Dermis blood vessel endothelial cell (primary cell): ENCODE results near the gene PTPN18. TPM values are rescaled to one million over a fixed set of nuclear protein-coding genes. Genes with fewer than 3 reads are reported as not detected.

Experiments
- DNase-seq: peaks from one replicate; pipeline ENCODE4 v3.0.0; 2010
- total RNA-seq: library from RNA; depleted of rRNA; stranded (reverse); fragments of >200 nt; gene quantifications from 2 replicates; pipeline ENCODE4 v1.2.3, GENCODE V29; 2014

Gene PTPN18
- total RNA-seq, 1 donor from 2014 or later: 36.9 TPM

GRCh38 chr2:130368786-130369185 lies 12.9 kb downstream of the PTPN18 start:
- DNase-seq: no peak

GRCh38 chr2:130369311-130369964 lies 13.6 kb downstream of the PTPN18 start:
- DNase-seq: no peak

GRCh38 chr2:130369965-130370341 lies 14.1 kb downstream of the PTPN18 start:
- DNase-seq: no peak

- no peak for DNase-seq
Measured at GRCh38 chr2:130370490-130370889, 14.6 kb downstream of the PTPN18 start.

GRCh38 chr2:130371723-130372054 lies 15.8 kb downstream of the PTPN18 start:
- no peak for DNase-seq

- peak; percentile 72 for DNase-seq
Measured at GRCh38 chr2:130372055-130372832, 16.4 kb downstream of the PTPN18 start.

- no peak for DNase-seq
Measured at GRCh38 chr2:130372833-130373807, 17.3 kb downstream of the PTPN18 start.

GRCh38 chr2:130373808-130374365 lies 18.0 kb downstream of the PTPN18 start:
- no peak for DNase-seq

GRCh38 chr2:130374587-130375290 lies 18.9 kb downstream of the PTPN18 start:
- no peak for DNase-seq

- no peak for DNase-seq
Measured at GRCh38 chr2:130375291-130376266, 19.7 kb downstream of the PTPN18 start.

GRCh38 chr2:130376433-130377293 lies 20.8 kb downstream of the PTPN18 start:
- no peak for DNase-seq

GRCh38 chr2:130377491-130377890 lies 21.6 kb downstream of the PTPN18 start:
- no peak for DNase-seq

GRCh38 chr2:130378206-130378897 lies 22.5 kb downstream of the PTPN18 start:
- peak; percentile 0 for DNase-seq

- DNase-seq: peak; percentile 0
Measured at GRCh38 chr2:130378898-130379214, 23.0 kb downstream of the PTPN18 start.

- peak; percentile 0 for DNase-seq
Measured at GRCh38 chr2:130380096-130380934, 24.5 kb downstream of the PTPN18 start.

- no peak for DNase-seq
Measured at GRCh38 chr2:130381145-130381544, 25.3 kb downstream of the PTPN18 start.

GRCh38 chr2:130381619-130382018 lies 25.8 kb downstream of the PTPN18 start:
- DNase-seq: peak; percentile 0

- peak; percentile 0 for DNase-seq
Measured at GRCh38 chr2:130382313-130382917, 26.6 kb downstream of the PTPN18 start.
